GM18526 (cell line): Measurements from ENCODE around the gene UNC80.

Source experiments
- POLR2A ChIP-seq: IDR thresholded peaks from 3 replicates; pipeline ENCODE4 v1.6.1; 2011; ENCODE audit not compliant: insufficient read length; ENCODE audit errors: extremely low read depth

UNC80 gene

GRCh38 chr2:209787416-209787815, 15.8 kb downstream of the UNC80 start:
- no peak for TF ChIP-seq POLR2A

GRCh38 chr2:209788925-209789324, 17.3 kb downstream of the UNC80 start:
- TF ChIP-seq POLR2A, result no peak

GRCh38 chr2:209790066-209790728, 18.6 kb downstream of the UNC80 start:
- TF ChIP-seq POLR2A, result no peak

GRCh38 chr2:209791151-209791550, 19.5 kb downstream of the UNC80 start:
- no peak for TF ChIP-seq POLR2A

- TF ChIP-seq POLR2A, result no peak
Observed at GRCh38 chr2:209805351-209805750, 33.7 kb downstream of the UNC80 start.

GRCh38 chr2:209806318-209806717, 34.7 kb downstream of the UNC80 start:
- TF ChIP-seq POLR2A, result no peak

DNA sequence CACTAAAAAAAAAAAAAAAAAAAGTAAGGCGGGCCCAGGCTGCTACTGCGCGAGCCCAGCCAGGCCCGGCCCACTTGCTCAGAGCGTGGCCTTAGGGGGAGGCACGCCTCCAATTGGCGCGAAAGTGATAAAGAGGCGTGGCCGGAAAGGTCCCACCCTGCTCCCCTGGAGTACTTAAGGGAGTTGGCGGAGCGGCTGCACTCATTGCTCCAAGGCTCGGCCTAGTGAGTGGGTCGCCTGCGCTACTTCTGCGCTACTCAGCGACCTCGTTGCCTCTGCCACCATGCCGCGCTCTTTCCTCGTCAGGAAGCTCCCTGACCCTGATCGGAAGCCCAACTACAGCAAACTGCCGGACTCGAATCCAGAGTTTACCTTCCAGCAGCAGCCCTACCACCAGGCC, 36.9 kb downstream of the UNC80 start:
- no peak for TF ChIP-seq POLR2A

DNA sequence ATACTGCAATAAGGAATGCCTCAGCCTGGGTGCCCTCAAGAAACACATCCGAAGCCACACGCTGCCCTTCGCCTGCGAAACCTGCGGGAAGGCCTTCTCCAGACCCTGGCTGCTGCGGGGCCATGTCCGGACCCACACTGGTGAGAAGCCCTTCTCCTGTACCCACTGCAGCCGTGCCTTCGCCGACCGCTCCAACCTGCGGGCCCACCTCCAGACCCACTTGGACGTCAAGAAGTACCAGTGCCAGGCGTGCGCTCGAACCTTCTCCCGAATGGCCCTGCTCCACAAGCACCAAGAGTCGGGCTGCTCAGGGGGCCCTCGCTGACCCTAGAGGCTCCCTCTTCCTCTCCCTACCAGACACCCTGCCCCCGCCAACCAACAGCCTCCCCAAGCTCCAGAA, 37.6 kb downstream of the UNC80 start:
- TF ChIP-seq POLR2A, result no peak

GRCh38 chr2:209817844-209818271, 46.2 kb downstream of the UNC80 start:
- TF ChIP-seq POLR2A, result no peak

DNA sequence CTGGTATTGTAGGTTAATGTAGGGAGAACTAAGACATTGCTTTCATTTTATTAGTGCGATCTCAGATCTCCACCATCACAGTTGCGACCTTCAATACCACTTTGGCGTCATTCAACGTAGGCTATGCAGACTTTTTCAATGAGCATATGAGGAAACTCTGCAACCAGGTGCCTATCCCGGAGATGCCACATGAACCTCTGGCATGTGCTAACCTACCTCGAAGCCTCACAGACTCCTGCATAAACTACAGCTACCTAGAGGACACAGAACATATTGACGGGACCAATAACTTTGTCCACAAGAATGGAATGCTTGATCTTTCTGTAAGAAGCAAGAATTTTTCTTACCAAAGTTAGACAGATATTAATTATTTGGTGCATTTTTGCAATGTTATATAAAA, 47.3 kb downstream of the UNC80 start:
- no peak for TF ChIP-seq POLR2A

DNA sequence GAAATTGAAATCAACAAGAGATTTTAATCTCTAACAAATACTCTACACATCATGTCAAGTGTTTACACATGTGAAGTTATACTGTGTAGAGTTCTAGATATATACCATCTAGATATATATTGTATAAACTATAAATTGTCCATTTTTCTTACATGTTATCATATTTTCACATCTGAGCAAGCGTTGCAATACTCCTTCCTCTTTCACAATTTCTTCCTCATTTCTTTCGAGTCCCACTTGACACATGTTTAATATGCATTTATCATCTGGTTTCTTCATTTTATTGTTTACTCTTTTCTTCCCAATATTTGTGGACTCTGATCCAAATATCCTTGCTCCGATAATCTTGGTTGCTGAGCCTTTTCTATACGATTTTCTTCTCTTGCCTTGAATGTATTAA, 50.2 kb downstream of the UNC80 start:
- no peak for TF ChIP-seq POLR2A

DNA sequence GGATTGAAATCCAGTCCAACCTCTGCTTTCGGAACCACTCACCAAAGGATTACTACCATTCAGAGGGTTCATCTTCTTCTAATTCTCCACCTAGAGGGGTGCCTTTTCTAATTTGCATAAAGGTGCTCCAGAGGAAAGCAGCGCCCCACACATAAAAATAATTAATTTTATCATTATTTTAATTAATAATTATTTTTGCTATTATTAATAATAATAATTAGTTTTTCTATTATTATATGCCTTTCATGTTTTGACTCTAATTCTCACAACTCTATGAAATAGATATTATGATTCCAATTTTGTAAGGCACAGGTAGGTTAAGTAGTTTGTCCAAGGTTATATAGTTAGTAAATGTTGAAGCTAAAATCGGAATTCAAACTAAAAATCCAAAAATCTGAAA, 51.9 kb downstream of the UNC80 start:
- no peak for TF ChIP-seq POLR2A

- TF ChIP-seq POLR2A, result no peak
Observed at GRCh38 chr2:209824391-209824790, 52.8 kb downstream of the UNC80 start.

DNA sequence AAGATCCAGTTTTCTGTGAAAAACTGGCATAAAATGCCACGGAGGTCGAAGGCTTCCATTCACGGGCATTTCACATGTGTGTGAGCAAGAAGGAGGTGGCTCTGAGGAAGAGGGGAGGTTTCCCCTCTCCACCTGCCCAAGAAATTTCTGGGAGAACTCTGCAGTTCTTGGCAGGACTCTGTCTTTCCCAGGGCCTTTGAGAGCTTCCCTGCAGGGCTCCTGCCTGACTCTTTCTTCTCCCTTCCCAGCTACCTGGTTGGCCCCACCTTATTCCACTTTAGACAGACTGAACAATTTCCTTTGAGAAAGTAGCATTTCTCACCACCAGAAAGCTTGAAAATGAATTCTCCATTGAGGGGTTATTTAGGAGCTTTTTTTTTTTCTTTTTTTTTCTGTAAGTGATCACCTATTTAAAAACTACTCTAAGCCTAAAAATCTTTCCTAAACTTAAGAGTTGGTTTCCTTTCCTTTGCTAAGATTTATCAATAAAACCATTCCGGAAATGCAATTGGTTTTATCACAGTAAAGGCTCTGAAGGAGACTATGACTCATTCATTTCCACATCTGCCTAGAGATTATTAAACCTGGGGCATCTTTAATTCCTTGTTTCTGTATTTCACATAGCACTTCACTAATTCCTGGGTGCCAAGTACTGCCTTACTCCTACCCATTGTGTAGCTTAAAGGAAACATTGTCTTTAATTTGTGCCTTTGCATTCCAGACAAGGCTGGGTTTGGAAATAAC, 59.3 kb downstream of the UNC80 start:
- TF ChIP-seq POLR2A, result no peak

- no peak for TF ChIP-seq POLR2A
Observed at GRCh38 chr2:209834767-209835166, 63.1 kb downstream of the UNC80 start.

DNA sequence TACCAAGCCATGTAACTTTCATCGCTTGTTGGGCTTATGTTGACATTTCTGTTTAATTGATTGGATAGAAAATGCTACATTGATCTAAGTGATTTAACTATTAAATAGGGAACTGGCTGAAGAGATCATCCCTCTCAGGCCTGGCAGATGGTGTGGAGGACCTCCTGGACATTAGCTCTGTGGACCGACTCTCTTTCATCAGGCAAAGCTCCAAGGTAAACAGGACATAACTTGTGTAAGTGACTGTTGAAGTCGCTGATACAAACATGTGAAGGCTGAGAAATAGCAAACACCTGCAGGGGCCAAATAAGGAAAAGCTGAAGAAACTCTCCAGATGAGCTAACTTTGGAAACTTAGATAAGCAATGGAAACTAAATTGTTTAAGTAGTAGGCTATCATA, 68.8 kb downstream of the UNC80 start:
- TF ChIP-seq POLR2A, result no peak

DNA sequence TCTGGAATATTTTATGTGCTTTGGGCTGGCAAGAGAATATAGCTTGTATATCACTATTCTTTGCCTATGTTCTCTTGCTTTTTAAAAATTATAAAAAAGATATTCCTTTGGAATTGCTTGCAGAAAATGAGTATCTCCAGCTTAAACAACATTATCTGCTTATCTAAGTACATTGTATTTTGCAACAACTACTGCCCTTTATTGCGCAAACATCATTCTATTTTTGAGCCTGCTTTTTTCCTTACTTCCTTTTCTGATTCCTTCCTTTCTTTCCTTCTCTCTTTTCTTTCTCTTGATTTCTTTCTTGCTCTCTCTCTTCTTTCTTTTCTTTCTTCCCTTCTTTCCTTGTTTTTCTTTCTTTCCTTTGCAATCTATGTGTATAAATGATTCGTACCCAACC, 74.0 kb downstream of the UNC80 start:
- no peak for TF ChIP-seq POLR2A
